HTERT RPE-1 (cell line): Measurements from ENCODE around the gene CCDC12.
"Not testable (repeated sequence)": the region's sequence is repeated elsewhere in the genome, so short reads cannot be mapped to it uniquely, and the experiment has no call there.

Source experiments
- in situ Hi-C: fragments of 300-500 bp; cut with MboI; formaldehyde crosslinking; loops from 4 replicates; pipeline ENCODE4 v1.14.3; 2020; ENCODE audit warnings: low sequenced_read_pairs

Gene CCDC12

DNA sequence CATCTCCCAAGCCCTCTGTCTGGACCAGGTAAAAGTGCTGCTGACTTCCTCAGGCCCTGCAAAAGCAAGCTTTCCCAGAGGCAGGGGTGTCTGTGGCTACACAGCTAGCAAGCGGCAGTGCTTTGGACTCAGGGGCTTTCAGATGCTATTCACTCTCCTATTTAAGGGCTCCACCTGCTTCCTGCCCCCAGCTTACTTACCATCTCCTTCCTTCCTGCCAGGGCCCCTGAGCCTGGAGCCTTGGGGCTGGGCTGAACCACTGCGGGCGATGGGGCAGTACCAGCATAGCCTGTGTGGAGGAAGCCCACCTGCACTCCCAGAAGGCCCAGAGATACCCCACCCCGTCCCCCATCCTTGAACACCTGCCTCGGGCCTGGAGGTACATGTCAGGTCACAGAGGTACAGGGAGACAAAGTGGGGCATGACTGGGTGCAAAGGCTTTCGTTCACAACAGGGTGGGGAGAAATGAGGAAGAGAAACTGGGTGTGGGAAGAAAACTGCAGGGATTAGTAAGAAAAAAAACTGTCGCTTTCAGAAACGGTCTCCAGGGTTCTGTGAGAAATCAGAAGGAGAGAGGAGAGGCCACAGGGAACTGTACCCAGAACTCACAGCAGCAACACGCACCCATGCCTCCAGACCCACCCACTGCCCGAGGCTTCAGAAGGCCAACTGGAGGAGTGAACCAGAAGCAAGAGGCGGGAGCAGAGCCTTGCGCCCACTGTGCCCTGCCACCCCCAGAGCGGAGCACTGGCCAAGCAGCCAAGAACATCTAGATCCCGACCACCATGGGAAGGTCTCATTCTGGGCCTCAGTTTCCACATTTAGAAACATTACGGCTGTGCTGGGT is 49.5 kb downstream of the CCDC12 start:
- in situ Hi-C loops = no loop called here

DNA sequence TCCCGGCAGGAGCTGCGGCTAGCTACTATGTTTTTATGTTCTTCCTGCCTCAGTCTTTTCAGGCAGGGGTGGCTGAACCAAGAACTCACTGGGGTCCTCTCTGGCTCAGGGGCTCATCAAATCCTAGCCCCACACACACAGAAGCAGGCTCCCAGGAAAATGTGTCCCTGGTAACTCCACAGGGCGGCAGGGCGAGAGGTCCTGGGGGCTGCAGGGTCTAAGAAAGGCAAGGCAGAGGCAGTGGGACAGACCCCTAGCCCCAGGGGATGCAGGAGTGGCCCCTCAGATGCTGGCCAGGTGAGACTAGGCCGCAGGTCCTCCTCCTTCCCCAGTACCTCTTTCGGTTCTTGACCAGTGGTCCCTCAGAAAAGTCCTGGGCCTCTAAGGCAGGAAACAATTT is 50.1 kb downstream of the CCDC12 start:
- in situ Hi-C loops = no loop called here

DNA sequence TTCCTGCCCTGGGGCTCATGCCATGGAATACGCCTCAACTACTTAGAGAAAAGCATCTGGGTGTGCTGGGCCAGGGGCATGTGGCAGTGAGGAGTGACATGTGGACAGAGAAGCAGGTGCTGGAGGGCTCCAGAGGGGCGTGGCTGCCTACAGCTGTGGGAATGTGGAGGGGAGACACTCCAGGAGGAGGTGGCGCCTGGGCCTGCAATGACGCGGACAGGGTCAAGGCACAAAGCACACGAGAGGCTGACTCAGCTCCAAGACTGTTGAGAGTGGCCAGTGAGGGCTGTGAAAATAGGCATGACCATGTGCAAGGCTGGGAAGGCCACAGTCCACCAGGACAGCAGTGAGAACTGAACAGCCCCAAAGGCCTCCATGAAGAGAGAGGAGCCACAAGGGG is 50.5 kb downstream of the CCDC12 start:
- in situ Hi-C loops = no loop called here

DNA sequence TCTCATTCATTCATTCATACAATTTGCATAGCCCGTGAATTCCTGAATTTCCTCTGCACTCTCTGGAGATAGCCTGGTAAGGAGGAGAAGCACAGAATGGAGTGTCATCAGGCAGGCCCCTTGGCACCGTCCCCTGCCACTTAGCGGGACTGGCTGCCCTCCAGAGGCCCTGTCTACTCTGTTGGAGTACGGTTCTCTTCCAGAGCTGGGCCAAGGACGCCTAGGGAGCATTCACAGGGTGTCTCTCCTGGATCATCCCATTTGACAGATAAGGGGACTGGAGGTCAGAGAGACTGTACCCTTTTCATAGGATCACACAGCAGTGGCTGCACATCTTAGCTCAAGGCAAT is 51.0 kb downstream of the CCDC12 start:
- in situ Hi-C loops = no loop called here

DNA sequence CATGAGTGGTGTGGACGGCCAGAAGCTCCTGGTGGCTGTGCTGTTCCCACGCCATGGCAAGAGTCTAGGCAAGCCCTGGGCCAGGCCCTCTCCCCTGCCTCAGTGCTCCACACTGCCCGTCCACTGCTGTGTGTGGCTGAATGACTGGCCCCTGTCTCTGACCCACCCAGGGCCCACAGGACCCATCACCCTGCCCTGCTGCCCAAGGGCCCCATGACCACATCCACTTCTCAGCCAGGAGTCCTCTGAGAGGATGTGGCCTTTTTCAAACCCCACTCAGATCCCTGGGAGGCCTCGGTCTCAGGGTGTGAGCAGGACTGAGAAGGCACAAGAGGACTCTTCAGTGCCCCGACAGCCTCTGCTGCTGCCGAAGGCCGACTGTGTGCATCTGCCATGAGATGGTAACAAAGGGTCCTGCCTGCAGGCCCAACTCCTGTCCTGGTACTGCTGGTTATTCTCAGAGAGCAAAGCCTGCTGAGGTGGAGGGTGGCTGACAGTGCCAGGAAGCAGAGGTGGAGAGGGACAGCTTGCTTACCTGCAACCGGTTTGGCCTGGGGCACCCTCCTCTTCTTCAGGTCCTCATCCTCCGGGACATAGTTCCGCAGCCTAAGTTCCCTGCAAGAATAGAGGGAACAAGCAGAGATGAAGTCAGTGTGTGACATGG is 51.5 kb downstream of the CCDC12 start:
- in situ Hi-C loops = no loop called here

DNA sequence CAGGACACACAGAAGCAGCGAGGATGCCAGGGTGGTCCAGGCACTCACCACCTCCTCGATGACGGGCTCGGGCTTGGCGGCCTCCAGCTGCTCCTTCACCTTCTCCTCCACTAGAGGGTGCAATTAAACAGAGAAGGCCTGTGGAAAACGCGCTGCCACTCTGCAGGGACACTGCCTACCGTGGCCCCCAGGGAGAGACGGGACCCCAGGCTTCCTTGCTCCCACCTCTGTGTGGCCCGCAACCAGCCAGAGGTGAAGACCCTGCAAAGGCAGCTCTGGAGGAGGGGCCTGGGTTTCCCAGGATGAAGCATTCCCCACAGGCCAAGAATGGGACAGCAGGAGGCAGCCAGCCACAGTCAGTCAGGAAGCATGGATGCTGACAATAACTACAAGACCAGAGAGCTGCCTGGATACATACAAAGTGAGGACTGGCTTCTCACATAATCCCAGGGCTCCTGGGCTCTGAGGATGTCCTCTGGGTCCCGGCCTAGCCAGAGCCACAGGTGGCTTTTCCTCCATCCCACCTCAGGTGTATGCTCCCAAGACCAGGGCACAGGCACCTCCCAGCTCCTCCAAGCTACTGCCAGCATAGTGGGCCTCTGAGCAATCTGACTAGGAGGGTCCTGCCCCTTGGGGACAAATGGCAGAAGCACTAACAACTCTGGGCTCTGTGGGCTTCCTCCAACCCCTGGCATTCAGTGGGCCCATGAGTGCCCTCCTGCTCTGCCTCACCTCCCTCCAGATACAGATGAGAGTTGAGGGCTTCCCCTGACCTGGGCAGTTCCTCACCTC is 52.8 kb downstream of the CCDC12 start:
- in situ Hi-C loops = no loop called here

DNA sequence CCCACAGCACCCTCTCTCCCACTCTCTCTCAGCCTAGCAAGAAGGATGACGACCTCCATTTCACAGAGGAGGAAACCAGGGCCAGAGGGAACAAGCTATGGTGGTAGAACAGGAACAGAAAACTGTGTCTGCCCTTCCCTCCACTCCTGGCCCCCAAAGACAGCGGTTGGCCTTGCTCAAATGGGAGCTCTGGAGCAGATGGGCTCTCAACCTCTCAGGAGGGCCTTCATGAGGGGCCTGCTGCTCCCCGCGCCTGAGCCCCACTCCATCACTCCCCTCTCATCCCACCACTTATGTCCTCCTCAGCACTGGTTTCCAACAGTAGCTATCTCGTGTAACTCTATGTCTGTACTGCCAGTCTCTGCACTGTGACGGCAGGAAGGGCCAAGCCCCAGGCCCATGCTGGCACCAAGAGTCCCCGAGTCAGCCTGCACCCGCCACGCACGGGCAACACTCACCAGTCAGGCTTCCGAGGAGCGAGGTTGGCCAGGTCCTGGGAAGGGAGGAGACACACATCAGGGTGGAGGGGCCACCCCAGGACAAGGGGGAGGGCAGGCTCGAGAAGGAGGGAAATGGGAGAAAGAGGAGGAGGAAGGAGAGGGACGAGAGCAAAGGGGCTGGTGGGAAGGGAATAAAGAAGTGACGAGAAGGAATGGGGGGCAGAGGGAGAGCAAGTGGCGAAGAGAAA is 53.5 kb downstream of the CCDC12 start:
- in situ Hi-C loops = no loop called here

DNA sequence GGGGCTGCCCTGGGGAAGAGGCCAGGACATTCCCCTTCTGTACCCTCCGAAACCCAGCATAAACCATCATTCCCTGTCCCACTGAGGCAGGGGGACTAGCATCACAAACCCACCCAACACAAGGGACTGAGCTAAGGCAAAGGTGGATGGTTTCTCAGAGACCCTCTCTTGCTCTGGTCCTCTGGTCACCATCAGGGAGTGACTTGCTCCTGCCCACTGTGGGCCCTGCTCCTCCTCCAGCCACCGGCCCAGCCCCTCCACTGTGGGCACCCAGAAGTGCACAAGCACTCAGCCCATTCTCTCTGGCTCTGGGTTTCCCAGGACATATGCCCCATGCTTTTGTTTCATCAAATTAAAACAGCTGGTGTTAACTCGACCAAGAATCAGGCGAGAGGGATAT is 54.1 kb downstream of the CCDC12 start:
- in situ Hi-C loops = no loop called here

DNA sequence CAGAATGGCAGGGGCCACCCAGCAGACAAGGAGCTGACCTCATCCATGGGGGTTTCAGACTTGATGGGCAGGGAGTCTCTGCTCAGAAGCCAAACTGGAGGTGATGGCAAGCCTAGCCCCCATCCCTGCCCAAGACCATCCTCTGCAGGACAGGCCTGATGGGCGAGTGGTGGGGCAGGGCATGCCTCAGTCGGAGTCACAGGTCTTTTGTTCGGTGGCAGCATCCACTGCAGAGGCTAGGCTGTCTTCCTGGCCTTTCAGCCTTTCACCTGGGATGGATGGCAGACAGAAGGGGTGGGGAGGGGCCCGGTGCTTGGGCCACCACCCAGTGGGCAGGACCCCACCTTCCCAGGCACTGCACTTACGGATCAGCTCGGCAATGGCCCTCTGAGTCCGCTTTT is 54.7 kb downstream of the CCDC12 start:
- in situ Hi-C loops = no loop called here

DNA sequence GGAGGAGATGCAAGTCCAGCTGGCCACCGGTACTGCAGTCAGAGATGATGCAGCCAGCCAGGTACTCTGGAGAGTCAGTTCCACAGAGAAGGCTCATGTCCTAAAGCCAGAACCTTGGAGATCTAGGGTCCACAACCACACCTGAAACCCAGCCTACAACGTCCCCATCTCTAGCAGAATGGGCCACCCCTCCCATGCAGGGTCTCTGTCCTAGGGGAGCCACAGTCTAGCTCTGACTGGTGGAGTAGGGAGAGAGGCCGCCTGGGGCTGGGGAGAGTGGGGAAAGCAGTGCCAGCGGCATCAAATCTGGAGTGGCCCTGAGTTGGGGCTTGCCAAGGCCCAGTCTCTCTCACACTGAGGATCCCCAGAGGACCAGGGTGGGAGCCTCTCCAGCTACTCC is 55.5 kb downstream of the CCDC12 start:
- in situ Hi-C loops = no loop called here

DNA sequence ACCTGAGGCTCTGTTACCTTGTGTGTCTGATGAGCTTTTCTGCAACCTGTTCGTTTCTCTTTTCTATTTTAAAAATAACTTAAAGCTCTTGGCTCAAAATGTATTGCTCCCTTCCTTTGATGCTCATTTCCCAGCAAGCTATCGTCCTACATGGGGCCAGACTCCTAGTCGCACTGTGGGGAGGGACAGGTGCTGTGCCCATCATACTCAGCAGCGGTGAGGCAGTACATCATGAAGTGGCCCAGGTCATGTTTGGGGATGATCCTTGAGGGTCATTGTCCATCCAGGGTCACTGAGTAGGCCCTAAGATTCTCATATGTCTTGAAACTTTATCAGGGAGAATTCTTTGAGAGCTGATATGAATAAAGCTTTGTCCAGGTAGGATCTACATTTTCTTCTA is 57.9 kb downstream of the CCDC12 start:
- in situ Hi-C loops = no loop called here

DNA sequence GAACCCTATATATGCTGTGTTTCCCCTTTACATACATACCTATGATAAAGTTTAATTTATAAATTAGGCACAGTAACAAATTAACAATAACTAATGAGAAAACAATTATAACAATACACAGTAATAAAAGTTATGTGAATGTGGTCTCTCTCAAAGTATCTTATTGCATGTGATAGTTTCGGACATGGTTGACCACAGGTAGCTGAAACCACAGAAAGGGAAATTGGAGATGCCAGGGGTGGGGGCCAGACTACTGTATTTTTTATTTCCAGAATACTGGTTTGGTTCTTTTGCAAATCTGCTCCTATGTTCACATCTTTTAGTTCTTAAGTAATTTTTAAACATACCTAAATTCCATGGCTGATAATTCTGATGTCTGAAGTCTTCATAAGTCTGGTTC is 58.3 kb downstream of the CCDC12 start:
- in situ Hi-C loops = no loop called here

DNA sequence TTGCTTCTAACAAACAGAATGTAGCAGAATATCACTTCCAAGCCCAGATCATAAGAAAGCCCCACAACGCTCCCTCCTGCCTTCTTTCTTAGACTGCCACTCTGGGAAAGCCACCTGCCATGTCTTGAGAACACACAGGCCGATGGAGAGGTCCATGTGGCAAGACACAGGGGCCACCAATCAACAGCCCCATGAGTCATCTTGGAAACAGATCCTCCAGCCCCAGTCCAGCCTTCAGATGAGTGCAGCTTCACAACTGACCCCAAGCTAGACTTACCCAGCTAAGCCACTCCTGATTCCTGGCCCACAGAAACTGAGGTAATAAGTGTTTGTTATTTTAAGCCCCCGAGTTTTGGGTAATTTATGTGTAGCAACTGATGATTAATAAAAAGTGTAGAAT is 59.3 kb downstream of the CCDC12 start:
- in situ Hi-C loops = no loop called here

DNA sequence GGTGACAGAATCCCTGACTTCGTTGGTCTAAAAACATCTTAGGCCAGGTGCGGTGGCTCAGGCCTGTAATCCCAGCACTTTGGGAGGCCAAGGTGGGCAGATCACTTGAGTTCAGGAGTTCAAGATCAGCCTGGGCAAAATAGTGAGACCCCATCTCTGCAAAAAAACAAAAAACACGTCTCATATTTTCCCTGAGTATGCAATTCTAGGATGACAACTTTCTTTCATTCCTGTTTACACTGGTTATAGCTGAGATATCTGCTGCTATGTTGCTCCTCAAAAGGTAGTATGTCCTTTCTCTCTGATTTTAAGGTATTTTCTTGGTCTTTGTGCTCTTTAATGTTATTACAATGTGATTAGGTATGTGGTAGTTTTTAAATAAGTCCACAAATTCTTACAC is 59.7 kb downstream of the CCDC12 start:
- in situ Hi-C loops = no loop called here

DNA sequence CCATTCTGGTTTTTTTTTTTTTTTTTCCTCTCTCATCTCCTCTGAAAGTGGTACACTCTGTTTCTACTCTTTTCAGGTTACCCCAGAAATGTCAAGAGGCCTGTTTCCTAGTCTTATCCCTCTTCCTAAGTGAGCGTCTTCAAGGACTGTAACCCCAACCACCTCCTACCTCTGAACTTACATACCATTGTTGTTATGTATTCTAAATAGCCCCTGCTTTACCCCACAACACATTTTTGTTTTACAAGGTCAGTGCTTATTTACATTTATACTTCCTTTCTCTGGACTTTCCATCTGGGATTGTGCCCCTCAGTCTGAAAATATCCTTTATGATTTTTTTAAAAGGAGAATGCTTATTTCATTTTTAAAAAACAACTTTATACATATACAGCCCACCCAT is 60.3 kb downstream of the CCDC12 start:
- in situ Hi-C loops = no loop called here

DNA sequence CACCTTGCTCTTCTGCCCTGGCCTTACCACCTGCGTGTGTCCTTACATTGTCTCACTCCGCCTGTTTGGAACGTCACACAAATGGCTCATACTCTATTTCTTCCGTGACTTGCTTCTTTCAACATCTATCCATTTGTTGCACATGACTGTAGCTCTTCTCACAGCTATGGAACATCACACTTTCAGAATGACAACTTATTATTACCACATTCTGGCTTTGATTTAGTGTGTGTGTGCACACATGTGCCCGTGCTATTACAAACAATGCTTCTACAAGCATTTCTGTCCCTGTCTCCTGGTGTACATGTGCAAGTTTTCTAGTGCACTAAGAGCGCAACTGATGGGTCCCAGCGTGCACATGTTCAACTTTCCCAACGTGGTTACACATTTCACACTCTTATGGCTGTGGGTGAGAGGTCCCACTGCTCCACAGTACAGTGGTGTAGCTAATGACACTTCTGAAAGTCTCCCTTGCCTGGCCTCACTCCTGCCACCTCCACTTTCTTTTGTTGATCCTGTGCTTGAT is 61.2 kb downstream of the CCDC12 start:
- in situ Hi-C loops = no loop called here

DNA sequence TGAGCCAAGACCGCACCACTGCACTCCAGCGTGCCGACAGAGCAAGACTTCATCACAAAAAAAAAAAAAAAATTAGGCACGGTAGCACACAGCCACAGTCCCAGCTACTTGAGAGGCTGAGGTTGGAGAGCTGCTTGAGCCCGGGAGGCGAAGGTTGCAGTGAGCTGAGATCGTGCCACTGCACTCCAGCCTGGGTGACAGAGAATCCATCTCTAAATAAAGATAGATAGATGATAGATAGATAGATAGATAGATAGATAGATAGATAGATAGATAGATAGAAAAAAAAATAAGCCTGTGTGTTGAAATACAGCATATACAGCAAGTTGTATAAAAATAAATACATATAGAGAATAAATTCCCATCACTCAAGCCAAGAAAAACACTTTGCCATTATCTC is 61.7 kb downstream of the CCDC12 start:
- in situ Hi-C loops = no loop called here

DNA sequence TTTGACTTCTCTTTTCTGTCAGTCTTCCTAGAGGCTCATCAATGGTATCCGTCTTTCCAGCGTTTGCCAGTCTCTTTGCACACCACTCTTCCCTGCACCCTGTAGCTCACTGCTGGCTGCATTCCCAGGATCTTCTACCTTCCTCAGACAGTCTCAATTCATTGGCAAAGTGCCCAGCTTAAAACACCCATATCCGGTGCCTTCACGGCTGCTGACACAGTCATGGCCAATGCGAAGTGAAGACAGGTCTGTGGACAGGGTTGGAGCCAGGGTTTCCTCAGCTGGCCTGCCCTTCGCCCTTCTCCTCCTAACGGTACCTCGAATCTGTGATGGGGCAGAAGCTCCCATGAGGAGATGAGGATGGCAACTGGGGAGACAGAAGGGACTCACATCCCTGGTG is 62.9 kb downstream of the CCDC12 start:
- in situ Hi-C loops = no loop called here

DNA sequence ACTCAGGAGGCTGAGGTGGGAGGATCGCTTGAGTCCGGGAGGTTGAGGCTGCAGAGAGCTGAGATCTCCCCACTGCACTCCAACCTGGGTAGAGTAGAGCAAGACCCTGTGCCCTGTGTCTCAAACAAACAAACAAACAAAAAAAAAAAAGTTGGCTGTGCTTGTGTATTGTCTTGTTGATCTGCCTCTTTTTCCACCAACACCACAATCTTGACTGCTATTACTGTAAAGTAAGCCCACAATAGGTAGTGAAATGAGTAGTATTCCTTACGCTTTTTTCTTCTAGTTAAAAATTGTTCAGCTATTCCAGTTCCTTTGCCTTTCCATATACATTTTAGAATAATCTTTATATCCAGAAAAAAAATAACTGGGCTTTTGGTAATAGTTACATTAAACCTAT is 63.6 kb downstream of the CCDC12 start:
- in situ Hi-C loops = no loop called here

DNA sequence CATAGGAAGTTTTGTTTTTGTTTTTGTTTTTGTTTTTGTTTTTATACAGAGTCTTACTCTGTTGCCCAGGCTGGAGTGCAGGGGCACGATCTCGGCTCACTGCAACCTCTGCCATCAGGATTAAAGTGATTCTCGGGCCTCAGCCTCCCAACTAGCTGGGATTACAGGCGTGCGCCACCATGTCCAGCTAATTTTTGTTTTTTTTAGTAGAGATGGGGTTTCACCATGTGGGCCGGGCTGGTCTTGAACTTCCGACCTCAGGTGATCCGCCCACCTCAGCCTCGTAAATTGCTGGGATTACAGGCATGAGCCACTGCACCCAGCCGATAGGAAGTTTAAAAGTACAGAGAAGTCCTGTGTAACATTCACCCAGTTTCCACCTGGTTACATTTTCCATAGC is 65.6 kb downstream of the CCDC12 start:
- in situ Hi-C loops = not testable (repeated sequence)

DNA sequence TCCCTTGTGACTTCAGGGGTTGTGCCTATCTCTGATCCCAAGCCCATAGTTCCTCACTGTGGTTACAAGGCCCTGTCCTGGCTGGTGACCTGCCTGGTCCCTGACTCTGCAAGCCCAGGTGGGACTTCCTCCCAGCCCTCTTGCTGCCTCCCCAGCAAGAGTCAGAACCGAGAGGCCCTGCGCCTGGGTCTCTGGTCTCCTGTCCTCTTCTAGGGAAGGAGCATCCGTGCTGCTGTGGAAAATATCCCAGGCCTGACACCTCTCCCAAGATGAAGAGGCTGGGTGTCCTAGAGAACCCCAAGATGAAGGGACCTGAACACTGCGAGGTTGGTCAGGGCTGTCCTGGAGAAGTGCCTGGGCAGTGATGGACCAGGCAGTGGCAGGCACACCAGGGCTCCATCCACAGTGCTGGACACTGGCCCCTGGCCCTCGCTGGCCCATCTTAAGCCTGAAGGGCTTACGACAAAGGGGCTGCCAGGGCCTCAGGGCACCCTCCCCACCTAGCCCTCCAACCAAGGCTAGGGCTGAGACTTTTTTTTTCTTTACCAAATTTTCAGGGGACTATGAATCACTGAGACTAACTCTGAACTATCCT is 66.3 kb downstream of the CCDC12 start:
- in situ Hi-C loops = no loop called here
